ES-I3 (cell line): ENCODE results near the gene MYADM.
"Not testable (repeated sequence)": the region's sequence is repeated elsewhere in the genome, so short reads cannot be mapped to it uniquely, and the experiment has no call there.

ENCODE experiments used
- H3K36me3 ChIP-seq: 2 replicates; pipeline ENCODE4 v1.6.1; 2013; ENCODE audit warnings: mild to moderate bottlenecking, low read length, control low read depth, moderate library complexity; ENCODE audit not compliant: insufficient read depth
- H3K4me1 ChIP-seq: 2 replicates; pipeline ENCODE4 v1.6.1; 2013; ENCODE audit warnings: mild to moderate bottlenecking, control low read depth, low read length; ENCODE audit not compliant: insufficient read depth
- H3K9ac ChIP-seq: 2 replicates; pipeline ENCODE4 v1.6.1; 2013; ENCODE audit warnings: low read depth, mild to moderate bottlenecking, low read length, moderate library complexity
- H3K9me3 ChIP-seq: 2 replicates; pipeline ENCODE4 v1.6.1; 2013; ENCODE audit warnings: mild to moderate bottlenecking, low read length, moderate library complexity; ENCODE audit not compliant: control insufficient read depth, insufficient read depth

Gene MYADM

GRCh38 chr19:53853707-53854106 lies 14.0 kb upstream of the MYADM start:
- Histone ChIP-seq H3K4me1 (peaks cover 3% of the 10 kb centered on the region; the same call in 1 of the 2 replicates), H3K9me3 (no peaks in the 10 kb centered on the region), H3K9ac (no peak overlapping the region), H3K36me3 (no peaks in the 10 kb centered on the region)

- Histone ChIP-seq H3K9ac (no peak overlapping the region), H3K4me1 (peaks cover 17% of the 10 kb centered on the region), H3K36me3 (no peaks in the 10 kb centered on the region)
Observed at GRCh38 chr19:53864308-53864836, 3.3 kb upstream of the MYADM start.

GRCh38 chr19:53865523-53865917 lies 2.2 kb upstream of the MYADM start:
- Histone ChIP-seq H3K36me3 (no peaks in the 10 kb centered on the region), H3K9me3 (no peaks in the 10 kb centered on the region), H3K9ac (peak overlapping the region; percentile 83), H3K4me1 (peaks cover 17% of the 10 kb centered on the region)

More at GRCh38 chr19:53864308-53864836, 3.3 kb upstream of the MYADM start:
- no peaks in the 10 kb centered on the region for H3K9me3 ChIP-seq

- Histone ChIP-seq H3K4me1 (peaks cover 17% of the 10 kb centered on the region), H3K36me3 (no peaks in the 10 kb centered on the region; the same call in none of the 2 replicates), H3K9me3 (no peaks in the 10 kb centered on the region), H3K9ac (peak overlapping the region; percentile 83)
Observed at GRCh38 chr19:53865918-53866864, 1.5 kb upstream of the MYADM start.

- Histone ChIP-seq H3K9ac (peak overlapping the region; percentile 83), H3K4me1 (peaks cover 17% of the 10 kb centered on the region), H3K9me3 (no peaks in the 10 kb centered on the region), H3K36me3 (no peaks in the 10 kb centered on the region; the same call in none of the 2 replicates)
Observed at GRCh38 chr19:53866865-53867224, 838 bp upstream of the MYADM start.

- Histone ChIP-seq H3K9ac (peak overlapping the region; percentile 93), H3K36me3 (no peaks in the 10 kb centered on the region; the same call in none of the 2 replicates), H3K4me1 (peaks cover 17% of the 10 kb centered on the region), H3K9me3 (no peaks in the 10 kb centered on the region)
Observed at GRCh38 chr19:53868091-53868891, 608 bp downstream of the MYADM start.

- Histone ChIP-seq H3K9ac (peak overlapping the region; percentile 93), H3K36me3 (peaks cover 6% of the 10 kb centered on the region), H3K9me3 (no peaks in the 10 kb centered on the region), H3K4me1 (peaks cover 15% of the 10 kb centered on the region)
Observed at GRCh38 chr19:53868892-53869804, 1.5 kb downstream of the MYADM start.

GRCh38 chr19:53869805-53870484 lies 2.3 kb downstream of the MYADM start:
- H3K9me3 ChIP-seq, H3K36me3 ChIP-seq, H3K4me1 ChIP-seq: not testable (repeated sequence)
- peak overlapping the region; percentile 93 for H3K9ac ChIP-seq

GRCh38 chr19:53870485-53870844 lies 2.8 kb downstream of the MYADM start:
- H3K9ac ChIP-seq: no peak overlapping the region
- H3K9me3 ChIP-seq: no peaks in the 10 kb centered on the region
- H3K4me1 ChIP-seq: peaks cover 4% of the 10 kb centered on the region
- peaks cover 6% of the 10 kb centered on the region for H3K36me3 ChIP-seq

- Histone ChIP-seq H3K9me3 (no peaks in the 10 kb centered on the region), H3K4me1 (no peaks in the 10 kb centered on the region), H3K36me3 (peaks cover 9% of the 10 kb centered on the region), H3K9ac (no peak overlapping the region)
Observed at GRCh38 chr19:53871454-53871853, 3.8 kb downstream of the MYADM start.

GRCh38 chr19:53872762-53873161 lies 5.1 kb downstream of the MYADM start:
- Histone ChIP-seq H3K36me3 (peaks cover 10% of the 10 kb centered on the region), H3K4me1 (peaks cover 5% of the 10 kb centered on the region; the same call in 1 of the 2 replicates), H3K9me3 (no peaks in the 10 kb centered on the region), H3K9ac (no peak overlapping the region)

GRCh38 chr19:53873773-53874605 lies 6.3 kb downstream of the MYADM start:
- no peak overlapping the region for H3K9ac ChIP-seq
- H3K36me3 ChIP-seq: peaks cover 10% of the 10 kb centered on the region
- H3K9me3 ChIP-seq: no peaks in the 10 kb centered on the region
- H3K4me1 ChIP-seq: peaks cover 5% of the 10 kb centered on the region; the same call in 1 of the 2 replicates
